H9 (cell line): ENCODE data around the gene TRMT1. TPM values are rescaled to one million over a fixed set of nuclear protein-coding genes. Genes with fewer than 3 reads are reported as not detected.

Source experiments
- DNase-seq: peaks from one replicate; pipeline ENCODE4 v3.0.0-alpha.2; 2017
- H2AFZ ChIP-seq: one replicate; pipeline ENCODE4 v1.6.1; 2013; ENCODE audit warnings: mild to moderate bottlenecking, low read length, control low read depth, moderate library complexity
- H2AK5ac ChIP-seq: 2 replicates; pipeline ENCODE4 v1.6.1; 2013; ENCODE audit warnings: low read length, control low read depth, mixed read lengths; ENCODE audit not compliant: insufficient read length
- H2BK120ac ChIP-seq: one replicate; pipeline ENCODE4 v1.6.1; 2013; ENCODE audit warnings: low read depth, mild to moderate bottlenecking, low read length, control low read depth, inconsistent platforms; ENCODE audit not compliant: poor library complexity, severe bottlenecking
- H2BK12ac ChIP-seq: 2 replicates; pipeline ENCODE4 v1.6.1; 2013; ENCODE audit warnings: low read length, control low read depth, mixed read lengths, low read depth; ENCODE audit not compliant: insufficient read length
- H2BK15ac ChIP-seq: 2 replicates; pipeline ENCODE4 v1.6.1; 2013; ENCODE audit warnings: low read depth, low read length, control low read depth
- H2BK20ac ChIP-seq: one replicate; pipeline ENCODE4 v1.6.1; 2013; ENCODE audit warnings: low read depth, mild to moderate bottlenecking, low read length, control low read depth, inconsistent platforms; ENCODE audit not compliant: poor library complexity, severe bottlenecking
- H2BK5ac ChIP-seq: 2 replicates; pipeline ENCODE4 v1.6.1; 2013; ENCODE audit warnings: low read length, control low read depth, mixed read lengths; ENCODE audit not compliant: insufficient read length
- H3K14ac ChIP-seq: 2 replicates; pipeline ENCODE4 v1.6.1; 2013; ENCODE audit warnings: low read length, control low read depth; ENCODE audit not compliant: insufficient read depth
- H3K18ac ChIP-seq: 2 replicates; pipeline ENCODE4 v1.6.1; 2013; ENCODE audit warnings: low read depth, mild to moderate bottlenecking, mixed read lengths, low read length, control low read depth; ENCODE audit not compliant: insufficient read length
- H3K23ac ChIP-seq: 2 replicates; pipeline ENCODE4 v1.6.1; 2013; ENCODE audit warnings: low read length, control low read depth, mixed read lengths, low read depth; ENCODE audit not compliant: insufficient read length
- H3K23me2 ChIP-seq: 2 replicates; pipeline ENCODE4 v1.6.1; 2013; ENCODE audit warnings: low read depth, mild to moderate bottlenecking, mixed read lengths, low read length, control low read depth; ENCODE audit not compliant: insufficient read length, poor library complexity, severe bottlenecking
- H3K27ac ChIP-seq: 2 replicates; pipeline ENCODE4 v1.5.1; 2013; ENCODE audit warnings: low read length, control low read depth, mixed read lengths, low read depth; ENCODE audit not compliant: insufficient read length
- H3K27me3 ChIP-seq: 2 replicates; pipeline ENCODE4 v1.6.1; 2013; ENCODE audit warnings: low read length, control low read depth, inconsistent platforms; ENCODE audit not compliant: insufficient read depth
- H3K4ac ChIP-seq: 2 replicates; pipeline ENCODE4 v1.6.1; 2013; ENCODE audit warnings: low read depth, mild to moderate bottlenecking, control low read depth, inconsistent platforms, low read length, moderate library complexity
- H3K4me1 ChIP-seq: 2 replicates; pipeline ENCODE4 v1.6.1; 2013; ENCODE audit warnings: low read length, control low read depth, inconsistent platforms; ENCODE audit not compliant: insufficient read depth
- H3K4me2 ChIP-seq: 2 replicates; pipeline ENCODE4 v1.6.1; 2013; ENCODE audit warnings: low read length, control low read depth, mixed read lengths; ENCODE audit not compliant: insufficient read length, insufficient read depth
- H3K56ac ChIP-seq: 2 replicates; pipeline ENCODE4 v1.6.1; 2013; ENCODE audit warnings: low read depth, mild to moderate bottlenecking, mixed read lengths, low read length, control low read depth; ENCODE audit not compliant: insufficient read length
- H3K79me1 ChIP-seq: 2 replicates; pipeline ENCODE4 v1.6.1; 2013; ENCODE audit warnings: low read depth, mild to moderate bottlenecking, moderate library complexity, low read length, control low read depth, inconsistent platforms; ENCODE audit not compliant: insufficient read depth, poor library complexity, severe bottlenecking
- H3K79me2 ChIP-seq: 2 replicates; pipeline ENCODE4 v1.6.1; 2013; ENCODE audit warnings: low read length, control low read depth, inconsistent platforms; ENCODE audit not compliant: insufficient read depth
- H3K9ac ChIP-seq: 2 replicates; pipeline ENCODE4 v1.6.1; 2013; ENCODE audit warnings: low read length, control low read depth, mixed read lengths; ENCODE audit not compliant: insufficient read length; ENCODE audit errors: extremely low read depth
- H3K9me3 ChIP-seq: one replicate; pipeline ENCODE4 v1.6.1; 2013; ENCODE audit warnings: low read depth, low read length, inconsistent platforms; ENCODE audit not compliant: control insufficient read depth
- H3T11ph ChIP-seq: one replicate; pipeline ENCODE4 v1.6.1; 2013; ENCODE audit warnings: mild to moderate bottlenecking, low read length, control low read depth, inconsistent platforms
- H4K20me1 ChIP-seq: one replicate; pipeline ENCODE4 v1.6.1; 2013; ENCODE audit not compliant: control insufficient read depth, insufficient read length, insufficient read depth
- H4K5ac ChIP-seq: 2 replicates; pipeline ENCODE4 v1.6.1; 2013; ENCODE audit warnings: low read depth, mild to moderate bottlenecking, mixed read lengths, low read length, control low read depth; ENCODE audit not compliant: insufficient read length
- H4K8ac ChIP-seq: replicated peaks from 2 replicates; pipeline ENCODE4 v1.6.1; 2013; ENCODE audit warnings: low read length, control low read depth, mixed read lengths, low read depth; ENCODE audit not compliant: insufficient read length
- H4K91ac ChIP-seq: 2 replicates; pipeline ENCODE4 v1.6.1; 2013; ENCODE audit warnings: low read depth, mild to moderate bottlenecking, moderate library complexity, mixed read lengths, low read length, control low read depth; ENCODE audit not compliant: insufficient read length
- H3K27ac Mint-ChIP-seq, 3 experiments: 2 replicates in 2 of 3; 3 replicates in 1 of 3; pipeline ENCODE4 v1.8.0; 2020 to 2021; ENCODE audit warnings: mixed read lengths in 3 of 3, mild to moderate bottlenecking in 1 of 3, moderate library complexity in 1 of 3
- H3K27me3 Mint-ChIP-seq: 2 replicates; pipeline ENCODE4 v1.8.0; 2021; ENCODE audit warnings: low read depth, mild to moderate bottlenecking, moderate library complexity, mixed read lengths
- H3K36me3 Mint-ChIP-seq, 3 experiments: 2 replicates in 2 of 3; 3 replicates in 1 of 3; pipeline ENCODE4 v1.8.0; 2020 to 2021; ENCODE audit warnings: low read depth in 3 of 3, mixed read lengths in 3 of 3; ENCODE audit not compliant: insufficient read depth in 1 of 3
- H3K4me1 Mint-ChIP-seq, 2 experiments: 2 replicates each; pipeline ENCODE4 v1.8.0; 2020; ENCODE audit warnings: mixed read lengths in 2 of 2
- H3K4me3 Mint-ChIP-seq, 2 experiments: 2 replicates in 1 of 2; 3 replicates in 1 of 2; pipeline ENCODE4 v1.8.0; 2020 to 2021; ENCODE audit warnings: mild to moderate bottlenecking in 2 of 2, mixed read lengths in 2 of 2, moderate library complexity in 1 of 2
- H3K9me3 Mint-ChIP-seq, 2 experiments: 2 replicates in 1 of 2; 3 replicates in 1 of 2; pipeline ENCODE4 v1.8.0; 2020; ENCODE audit warnings: mild to moderate bottlenecking in 2 of 2, mixed read lengths in 2 of 2, moderate library complexity in 1 of 2
- WGBS: extraction: QIAGEN DNeasy Blood & Tissue Kit; methylation state at CpG from one replicate; pipeline ENCODE4 v1.1.7; 2013; ENCODE audit warnings: missing lambda C conversion rate, low lambda C conversion rate, mixed read lengths; ENCODE audit not compliant: insufficient read length; ENCODE audit errors: extremely low coverage; 5-methylcytosine and 5-hydroxymethylcytosine counted together
- total RNA-seq: library from RNA; stranded (reverse); gene quantifications from 2 replicates; pipeline ENCODE4 v1.2.1, GENCODE V29; 2021
- TF ChIP-seq, protein P1 (sequence below): fragments of 200-600 bp; sonication (generic); conservative IDR thresholded peaks from 3 replicates; pipeline ENCODE4 v1.8.0; 2021; ENCODE audit warnings: antibody characterized with exemption, mild to moderate bottlenecking

TRMT1 gene
- total RNA-seq, 1 experiment from 2014 or later: 95.7 TPM

DNA sequence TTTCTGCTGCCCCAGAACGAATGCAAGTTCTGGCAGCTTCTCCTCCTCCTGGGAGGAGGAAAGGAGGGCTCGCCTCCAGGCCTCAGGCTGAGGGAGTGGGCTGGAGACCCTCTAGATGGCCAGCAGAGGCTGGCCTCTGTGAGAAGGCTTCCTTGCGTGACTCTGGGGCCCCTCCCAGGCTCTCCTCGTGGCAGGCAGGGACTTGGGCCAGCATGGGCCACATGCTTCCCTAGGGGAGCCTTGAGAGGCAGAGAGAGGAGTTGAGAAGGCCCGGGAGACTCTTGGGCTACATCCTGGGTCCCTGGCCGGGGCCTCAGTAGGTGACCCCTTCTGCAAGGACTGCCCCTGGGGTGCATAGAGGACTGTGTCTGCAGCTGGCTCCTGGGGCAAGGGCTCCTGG is 39.8 kb downstream of the TRMT1 start:
- Histone ChIP-seq H3K9ac (no peak overlapping the region), H3K56ac (no peak overlapping the region), H3K14ac (no peak overlapping the region), H3T11ph (no peak overlapping the region), H3K79me2 (no peaks in the 10 kb centered on the region), H2BK120ac (no peak overlapping the region), H2BK5ac (no peak overlapping the region), H2AK5ac (no peak overlapping the region), H3K27me3 (peaks cover 2% of the 10 kb centered on the region; the same call in 1 of the 2 replicates), H4K5ac (no peak overlapping the region), H2BK12ac (no peak overlapping the region), H3K79me1 (no peaks in the 10 kb centered on the region), H3K27ac (no peak overlapping the region), H3K23me2 (peaks cover 3% of the 10 kb centered on the region), H4K91ac (no peak overlapping the region), H2BK15ac (no peak overlapping the region), H3K9me3 (no peaks in the 10 kb centered on the region), H4K8ac (no peak overlapping the region), H3K4ac (no peak overlapping the region), H3K4me1 (peaks cover 7% of the 10 kb centered on the region; the same call in 1 of the 2 replicates), H3K4me2 (no peak overlapping the region), H3K23ac (no peak overlapping the region), H2BK20ac (no peak overlapping the region), H2AFZ (no peak overlapping the region), H4K20me1 (no peaks in the 10 kb centered on the region), H3K18ac (no peak overlapping the region)
- no peak overlapping the region for H3K27ac Mint-ChIP-seq
- TF ChIP-seq, protein P1, sequence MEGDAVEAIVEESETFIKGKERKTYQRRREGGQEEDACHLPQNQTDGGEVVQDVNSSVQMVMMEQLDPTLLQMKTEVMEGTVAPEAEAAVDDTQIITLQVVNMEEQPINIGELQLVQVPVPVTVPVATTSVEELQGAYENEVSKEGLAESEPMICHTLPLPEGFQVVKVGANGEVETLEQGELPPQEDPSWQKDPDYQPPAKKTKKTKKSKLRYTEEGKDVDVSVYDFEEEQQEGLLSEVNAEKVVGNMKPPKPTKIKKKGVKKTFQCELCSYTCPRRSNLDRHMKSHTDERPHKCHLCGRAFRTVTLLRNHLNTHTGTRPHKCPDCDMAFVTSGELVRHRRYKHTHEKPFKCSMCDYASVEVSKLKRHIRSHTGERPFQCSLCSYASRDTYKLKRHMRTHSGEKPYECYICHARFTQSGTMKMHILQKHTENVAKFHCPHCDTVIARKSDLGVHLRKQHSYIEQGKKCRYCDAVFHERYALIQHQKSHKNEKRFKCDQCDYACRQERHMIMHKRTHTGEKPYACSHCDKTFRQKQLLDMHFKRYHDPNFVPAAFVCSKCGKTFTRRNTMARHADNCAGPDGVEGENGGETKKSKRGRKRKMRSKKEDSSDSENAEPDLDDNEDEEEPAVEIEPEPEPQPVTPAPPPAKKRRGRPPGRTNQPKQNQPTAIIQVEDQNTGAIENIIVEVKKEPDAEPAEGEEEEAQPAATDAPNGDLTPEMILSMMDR: no peak
- H3K9me3 Mint-ChIP-seq: no peaks in the 10 kb centered on the region
- WGBS: no CpG with 5 or more reads among the region's 6 CpGs
- DNase-seq: no peak
- no peak overlapping the region for H3K4me3 Mint-ChIP-seq
- H3K4me1 Mint-ChIP-seq: peaks cover 16 to 45% of the 10 kb centered on the region in 2 experiments
- H3K36me3 Mint-ChIP-seq: peaks cover 0 to 1% (median 0%) of the 10 kb centered on the region in 3 experiments; a peak in 1 of 7 replicates
- peaks cover 68% of the 10 kb centered on the region for H3K27me3 Mint-ChIP-seq
